Renal pelvis (tissue), 4 donors: ENCODE measurements around the gene NAPSA. TPM values are rescaled to one million over a fixed set of nuclear protein-coding genes. Genes with fewer than 3 reads are reported as not detected.
A peak's percentile ranks its signal among the peaks of the same experiment; 100 is the strongest.

Experiments
- DNase-seq: peaks from one replicate; pipeline ENCODE4 v3.0.0-alpha.2; 2013
- polyA plus RNA-seq, 3 donors: library from polyadenylated mRNA; unstranded; fragments of 120-200 nt; gene quantifications; one replicate each; pipeline ENCODE4 v1.2.1, GENCODE V29; 2013; ENCODE audit not compliant: insufficient read length in 3 of 3

Gene NAPSA
- polyA plus RNA-seq, 3 donors = 9.7 to 17.0 (median 15.0) TPM

DNA sequence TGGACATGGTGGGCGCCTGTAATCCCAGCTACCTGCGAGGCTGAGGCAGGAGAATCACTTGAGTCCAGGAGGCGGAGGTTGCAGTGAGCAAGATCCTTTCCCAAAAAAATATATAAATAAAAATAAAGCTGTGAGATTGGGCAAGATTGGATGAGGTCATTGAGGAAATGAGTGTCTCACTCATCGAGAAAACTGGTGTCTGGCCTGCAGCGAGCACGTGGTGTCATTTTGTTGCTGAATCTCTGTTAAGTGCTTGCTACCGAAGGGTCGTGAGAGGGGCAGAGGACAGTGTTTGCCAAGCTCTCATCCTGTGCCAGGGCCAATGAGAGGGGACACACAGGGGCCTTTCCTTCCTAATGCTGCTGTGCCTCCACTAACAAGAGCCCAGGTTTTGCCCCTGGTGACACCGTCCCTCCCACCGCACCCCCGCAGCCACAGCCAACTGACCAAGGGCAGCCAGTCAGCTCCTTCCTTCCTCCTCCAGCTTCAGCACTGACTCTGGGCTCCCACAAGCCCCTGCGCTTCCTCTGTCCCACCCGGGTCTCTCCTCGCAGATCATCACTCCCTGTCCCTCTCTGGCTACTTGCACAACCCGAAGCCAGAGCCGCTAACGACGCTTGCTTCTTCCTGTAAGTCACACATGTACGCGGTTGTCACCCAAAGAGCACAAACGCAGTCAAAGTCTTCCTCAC, 21.9 kb upstream of the NAPSA start:
- no peak for DNase-seq

DNA sequence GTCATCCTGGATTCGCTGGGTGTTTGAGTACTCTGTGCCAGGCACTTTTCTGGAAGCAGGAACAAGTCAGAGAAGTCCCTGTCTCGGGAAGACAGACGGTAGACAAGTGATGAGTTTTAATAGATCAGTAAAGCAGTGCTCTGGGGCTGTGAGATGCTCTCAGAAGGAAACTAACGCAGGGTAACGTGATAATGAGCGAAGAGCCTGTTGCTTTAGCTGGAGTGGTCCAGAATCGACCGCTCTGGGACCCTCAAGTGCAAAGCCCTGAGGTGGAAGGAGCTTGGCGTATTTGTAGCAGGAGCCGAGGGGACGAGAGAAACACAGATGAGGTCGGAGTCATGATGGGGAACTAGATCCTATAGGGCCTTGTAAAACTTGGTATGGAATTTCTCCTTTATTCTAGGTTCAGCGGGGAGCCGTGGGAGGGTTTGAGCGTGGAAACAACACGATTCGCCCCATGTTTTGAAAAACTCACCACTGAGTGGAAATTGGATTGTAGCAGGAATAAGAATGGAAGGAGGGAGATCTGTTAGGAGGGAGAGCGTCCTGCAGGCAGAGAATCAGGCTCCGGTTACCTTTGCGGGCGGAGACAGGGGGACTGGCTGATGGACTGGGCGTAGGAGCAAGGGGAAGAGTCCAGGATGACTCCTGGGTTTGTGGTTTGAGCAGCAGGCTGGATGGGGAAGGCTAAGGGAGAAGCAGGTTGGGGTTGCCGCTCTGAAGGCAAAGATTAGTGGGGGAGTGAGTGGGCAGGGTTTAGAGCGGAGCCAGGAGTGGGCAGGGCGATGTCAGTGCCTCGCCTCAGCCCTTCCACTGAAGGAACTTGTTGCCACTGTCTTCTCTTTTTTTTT, 19.5 kb upstream of the NAPSA start:
- DNase-seq = no peak

DNA sequence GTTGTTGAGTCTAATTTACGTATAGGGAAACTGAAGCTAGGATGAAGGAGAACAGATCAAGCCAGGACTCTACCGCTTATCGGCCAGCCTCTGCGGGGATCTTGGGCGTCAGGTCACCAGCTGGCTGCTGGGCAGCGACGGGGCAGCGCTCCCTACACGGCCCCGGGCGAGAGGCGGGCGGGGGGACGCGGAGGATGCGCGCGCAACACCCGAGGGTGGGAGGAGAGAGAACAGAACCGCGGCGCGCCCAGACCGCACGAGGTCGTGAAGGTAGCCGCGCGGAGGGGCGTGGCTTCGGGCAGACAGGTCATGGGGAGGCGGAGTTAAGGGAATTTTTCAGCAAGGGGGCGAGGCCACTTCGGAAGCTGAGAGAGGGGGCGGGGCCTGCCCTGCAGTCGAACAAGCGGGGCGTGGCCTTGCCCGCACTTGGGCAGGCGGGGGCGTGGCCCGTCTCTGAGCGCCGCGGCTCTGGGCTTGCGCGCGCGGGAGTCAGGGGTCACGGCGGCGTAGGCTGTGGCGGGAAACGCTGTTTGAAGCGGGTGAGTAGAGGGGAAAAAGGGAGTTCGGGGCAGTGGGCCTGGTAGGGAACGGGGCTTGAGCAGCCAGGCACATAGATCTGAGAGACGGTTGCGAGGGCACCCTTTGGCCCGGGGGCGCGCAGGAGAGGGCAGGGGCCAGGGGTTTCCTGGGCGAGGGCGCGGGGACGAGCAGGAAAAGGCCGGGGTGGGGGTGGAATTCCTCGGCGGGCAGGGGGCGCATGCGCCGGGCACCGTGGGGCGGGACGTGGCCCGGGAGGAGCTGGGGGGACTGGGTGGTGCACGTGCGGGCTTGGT, 18.6 kb upstream of the NAPSA start, which contains the start of gene POLD1:
POLD1 (plus strand) TSS at position 496 of the 833 bp plus-strand sequence. CDS start 14,505 bp downstream, outside the sequence.
- peak; percentile 95 for DNase-seq

DNA sequence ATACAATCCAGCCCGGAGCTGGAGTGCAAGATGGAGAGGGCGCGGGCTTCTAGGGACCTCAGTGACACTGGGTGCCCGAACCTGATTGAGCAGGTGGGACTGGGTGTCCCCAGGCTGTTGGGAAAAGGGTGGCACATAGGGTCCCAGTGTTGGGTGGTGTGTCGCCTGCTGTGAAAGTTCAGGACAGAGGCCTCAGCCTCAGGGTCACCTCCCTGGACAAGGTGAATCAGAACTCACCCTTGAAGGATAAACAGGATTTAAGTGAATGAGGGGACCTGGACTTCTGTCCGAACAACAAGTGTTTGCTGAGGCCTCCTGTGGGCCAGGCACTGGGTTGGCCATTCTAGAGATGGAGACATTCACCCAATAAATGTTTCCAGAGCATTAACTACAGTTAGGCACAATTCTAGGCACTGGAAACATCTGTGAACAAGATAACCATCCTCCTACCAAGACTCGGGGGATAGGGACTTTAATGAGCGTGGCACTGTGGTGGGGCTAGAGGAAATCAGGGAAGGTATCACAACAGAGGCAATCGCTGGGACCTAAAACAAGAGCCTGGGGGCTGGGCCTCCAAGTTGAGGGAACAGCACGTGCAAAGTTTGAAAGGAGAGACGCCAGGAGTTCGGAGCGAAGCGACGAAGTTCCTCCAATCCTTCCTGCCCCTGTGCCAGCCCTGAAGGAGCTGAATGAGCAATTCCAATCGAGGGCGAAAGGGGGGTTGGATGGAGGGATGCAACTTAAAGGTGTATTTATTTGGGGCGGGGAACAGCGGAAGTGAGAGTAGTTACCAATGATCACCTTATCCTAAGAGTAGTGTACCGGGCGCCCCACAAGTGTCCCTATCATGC, 17.8 kb upstream of the NAPSA start:
- no peak for DNase-seq

DNA sequence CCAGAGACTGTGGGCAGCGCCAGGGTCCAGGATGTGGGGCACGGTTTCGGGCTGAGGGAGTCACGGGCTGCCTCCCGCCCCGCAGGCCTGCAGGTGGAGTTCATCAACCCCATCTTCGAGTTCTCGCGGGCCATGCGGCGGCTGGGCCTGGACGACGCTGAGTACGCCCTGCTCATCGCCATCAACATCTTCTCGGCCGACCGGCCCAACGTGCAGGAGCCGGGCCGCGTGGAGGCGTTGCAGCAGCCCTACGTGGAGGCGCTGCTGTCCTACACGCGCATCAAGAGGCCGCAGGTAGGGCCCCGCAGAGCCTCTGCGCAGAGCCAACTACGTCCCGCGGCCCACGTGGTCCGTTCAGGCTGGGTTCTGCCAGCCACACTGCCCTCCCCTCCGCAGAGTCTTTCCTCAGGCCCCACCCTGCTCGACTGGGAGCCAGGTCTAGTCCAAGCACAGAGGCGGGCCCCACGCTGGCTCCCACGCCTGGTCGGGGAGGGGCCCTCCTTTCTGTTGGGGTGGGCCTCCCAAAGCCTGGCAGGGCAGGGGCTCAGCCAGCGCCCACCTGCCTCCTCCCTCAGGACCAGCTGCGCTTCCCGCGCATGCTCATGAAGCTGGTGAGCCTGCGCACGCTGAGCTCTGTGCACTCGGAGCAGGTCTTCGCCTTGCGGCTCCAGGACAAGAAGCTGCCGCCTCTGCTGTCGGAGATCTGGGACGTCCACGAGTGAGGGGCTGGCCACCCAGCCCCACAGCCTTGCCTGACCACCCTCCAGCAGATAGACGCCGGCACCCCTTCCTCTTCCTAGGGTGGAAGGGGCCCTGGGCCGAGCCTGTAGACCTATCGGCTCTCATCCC, 16.7 kb upstream of the NAPSA start:
- DNase-seq = no peak

DNA sequence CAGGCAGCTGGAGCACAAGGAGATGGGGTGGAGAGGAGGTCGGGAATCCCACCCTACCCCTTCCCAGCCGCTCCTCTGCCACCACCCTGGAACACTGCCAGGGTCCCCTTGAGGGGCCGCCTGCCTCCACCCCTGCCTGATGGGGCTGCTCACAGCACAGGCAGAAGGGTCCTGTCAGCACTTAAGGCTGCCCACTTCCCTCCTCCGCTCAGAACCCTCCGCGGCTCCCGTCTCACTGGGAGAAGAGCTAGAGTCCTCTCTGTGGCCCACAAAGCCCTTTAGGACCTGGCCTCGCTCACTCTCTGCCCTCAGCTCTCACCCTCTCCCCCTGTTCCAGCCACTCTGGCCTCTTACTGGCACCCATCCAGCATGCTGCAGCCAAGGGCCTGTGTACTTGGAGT, 15.3 kb upstream of the NAPSA start:
- no peak for DNase-seq

DNA sequence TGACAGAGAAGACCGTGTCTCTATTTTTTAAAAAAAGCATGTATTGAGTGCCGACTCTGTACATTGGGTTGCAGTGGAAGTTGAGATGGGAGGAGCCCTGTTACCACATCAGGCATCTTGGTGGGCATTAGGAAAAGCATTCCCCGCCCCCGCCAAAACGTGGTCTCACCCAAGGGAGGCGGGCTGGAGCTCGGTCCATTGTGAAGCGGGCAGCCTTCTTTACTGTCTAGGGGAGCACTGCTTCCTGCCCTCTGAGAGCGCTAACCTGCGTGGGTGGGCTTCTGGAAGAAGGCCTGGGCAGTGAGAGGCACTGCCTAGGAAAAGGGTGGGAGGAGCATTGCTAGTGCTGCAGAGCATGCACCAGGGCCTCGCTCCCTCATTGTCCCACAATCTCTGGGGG, 14.7 kb upstream of the NAPSA start:
- DNase-seq = no peak

DNA sequence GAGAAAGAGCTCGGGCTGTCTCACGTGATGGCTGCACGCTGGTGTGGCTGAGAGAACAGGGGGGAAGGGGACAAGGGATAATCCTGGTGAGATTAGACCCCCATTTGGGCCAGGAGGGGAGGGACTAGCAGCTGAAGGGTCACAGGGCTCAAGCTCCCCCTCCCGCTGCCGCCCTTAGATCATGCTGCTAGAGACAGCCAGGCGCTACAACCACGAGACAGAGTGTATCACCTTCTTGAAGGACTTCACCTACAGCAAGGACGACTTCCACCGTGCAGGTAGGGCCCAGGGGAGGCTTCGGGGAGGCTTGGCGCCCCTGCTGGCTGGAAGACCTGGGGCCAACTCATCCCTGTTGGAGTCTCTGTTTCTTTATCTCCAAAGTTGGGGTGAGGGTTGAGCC, 14.2 kb upstream of the NAPSA start:
- DNase-seq = no peak

DNA sequence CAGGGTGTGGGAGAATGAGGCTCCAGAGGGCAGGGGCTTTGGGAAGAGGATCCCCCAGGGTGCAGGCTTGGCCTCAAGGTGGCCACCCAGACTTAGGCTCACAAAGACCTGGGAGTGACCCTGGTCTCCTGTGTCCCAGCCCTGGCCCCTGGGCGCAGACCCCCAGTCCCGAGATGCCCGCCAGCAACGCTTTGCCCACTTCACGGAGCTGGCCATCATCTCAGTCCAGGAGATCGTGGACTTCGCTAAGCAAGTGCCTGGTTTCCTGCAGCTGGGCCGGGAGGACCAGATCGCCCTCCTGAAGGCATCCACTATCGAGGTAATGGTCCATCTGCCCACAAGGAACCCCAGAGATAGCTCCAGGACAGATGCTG, 13.4 kb upstream of the NAPSA start:
- no peak for DNase-seq

DNA sequence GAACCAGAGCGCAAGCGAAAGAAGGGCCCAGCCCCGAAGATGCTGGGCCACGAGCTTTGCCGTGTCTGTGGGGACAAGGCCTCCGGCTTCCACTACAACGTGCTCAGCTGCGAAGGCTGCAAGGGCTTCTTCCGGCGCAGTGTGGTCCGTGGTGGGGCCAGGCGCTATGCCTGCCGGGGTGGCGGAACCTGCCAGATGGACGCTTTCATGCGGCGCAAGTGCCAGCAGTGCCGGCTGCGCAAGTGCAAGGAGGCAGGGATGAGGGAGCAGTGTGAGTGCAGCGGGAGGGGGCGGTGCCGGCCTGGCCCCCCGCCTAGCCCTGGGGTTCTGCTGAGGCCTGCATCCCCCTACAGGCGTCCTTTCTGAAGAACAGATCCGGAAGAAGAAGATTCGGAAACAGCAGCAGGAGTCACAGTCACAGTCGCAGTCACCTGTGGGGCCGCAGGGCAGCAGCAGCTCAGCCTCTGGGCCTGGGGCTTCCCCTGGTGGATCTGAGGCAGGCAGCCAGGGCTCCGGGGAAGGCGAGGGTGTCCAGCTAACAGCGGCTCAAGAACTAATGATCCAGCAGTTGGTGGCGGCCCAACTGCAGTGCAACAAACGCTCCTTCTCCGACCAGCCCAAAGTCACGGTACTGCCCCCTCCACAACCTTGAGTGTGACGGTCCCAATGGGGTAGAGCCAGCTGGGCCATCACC, 12.9 kb upstream of the NAPSA start:
- no peak for DNase-seq

DNA sequence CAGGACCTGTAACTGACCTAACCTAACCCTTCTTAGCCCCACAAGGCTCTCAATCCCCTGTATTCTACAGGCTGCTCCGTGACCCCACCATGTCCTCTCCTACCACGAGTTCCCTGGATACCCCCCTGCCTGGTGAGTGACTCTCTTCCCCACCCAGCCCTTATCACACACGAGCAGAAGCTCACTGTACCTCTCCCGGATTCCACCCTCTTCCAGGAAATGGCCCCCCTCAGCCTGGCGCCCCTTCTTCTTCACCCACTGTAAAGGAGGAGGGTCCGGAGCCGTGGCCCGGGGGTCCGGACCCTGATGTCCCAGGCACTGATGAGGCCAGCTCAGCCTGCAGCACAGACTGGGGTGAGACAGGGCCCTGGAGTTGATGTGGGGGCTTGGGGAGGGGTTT, 12.1 kb upstream of the NAPSA start:
- DNase-seq = no peak

DNA sequence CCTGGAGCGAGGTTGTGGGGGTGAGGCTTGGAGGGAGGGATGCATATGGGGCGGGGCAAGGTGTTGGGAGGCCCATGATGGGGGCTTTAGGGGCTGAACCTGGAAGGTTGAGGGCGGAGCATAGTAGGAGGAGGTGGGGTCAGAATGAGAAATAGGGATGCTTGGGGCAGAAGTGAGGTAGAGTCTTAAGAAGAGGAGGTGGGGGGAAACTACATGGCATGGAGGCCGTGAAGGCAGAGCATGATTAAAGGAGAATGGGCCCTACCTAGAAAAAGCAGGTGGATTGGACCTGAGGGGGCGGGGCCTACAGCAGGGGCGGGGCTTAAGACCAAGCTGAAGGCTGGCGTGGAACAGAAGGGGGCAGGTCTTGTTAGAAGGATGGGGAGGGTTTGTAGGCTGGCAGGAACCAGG, 11.6 kb upstream of the NAPSA start:
- DNase-seq = no peak

DNA sequence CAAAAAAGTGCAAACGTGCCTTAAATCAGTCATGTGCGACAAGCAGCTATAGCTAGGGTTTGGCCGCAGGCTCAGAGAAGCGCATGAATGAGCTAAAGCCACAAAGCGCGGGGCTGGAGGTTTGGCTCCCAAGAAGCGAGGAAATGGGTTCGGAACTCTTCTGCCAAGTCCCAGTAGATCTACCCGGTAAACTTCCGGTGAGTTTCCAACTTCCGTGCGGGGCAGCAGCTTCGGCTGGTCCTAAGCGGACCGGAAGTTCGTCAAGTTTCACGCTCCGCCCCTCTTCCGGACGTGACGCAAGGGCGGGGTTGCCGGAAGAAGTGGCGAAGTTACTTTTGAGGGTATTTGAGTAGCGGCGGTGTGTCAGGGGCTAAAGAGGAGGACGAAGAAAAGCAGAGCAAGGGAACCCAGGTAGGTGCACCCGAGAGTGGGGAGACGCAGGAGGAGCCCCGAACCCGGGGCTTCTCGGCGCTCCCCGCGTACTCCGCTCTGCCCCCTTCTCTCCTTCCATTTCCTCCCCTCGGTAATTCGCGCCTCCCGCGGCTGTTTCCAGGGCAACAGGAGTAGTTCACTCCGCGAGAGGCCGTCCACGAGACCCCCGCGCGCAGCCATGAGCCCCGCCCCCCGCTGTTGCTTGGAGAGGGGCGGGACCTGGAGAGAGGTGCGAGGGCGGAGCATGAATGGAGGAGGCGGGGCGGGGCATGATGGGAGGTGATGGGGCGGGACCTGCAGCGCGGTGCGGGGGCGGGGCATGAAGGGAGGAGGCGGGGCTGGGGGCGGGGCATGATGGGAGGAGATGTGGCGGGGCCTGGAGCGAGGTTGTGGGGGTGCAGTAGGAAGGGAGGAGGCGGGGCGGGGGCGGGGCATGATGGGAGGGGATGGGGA, 11.0 kb upstream of the NAPSA start, which contains the start of gene NR1H2:
NR1H2 (plus strand) TSS at position 292 of the 885 bp plus-strand sequence. CDS start 1,149 bp downstream, outside the sequence.
- DNase-seq = peak; percentile 96

DNA sequence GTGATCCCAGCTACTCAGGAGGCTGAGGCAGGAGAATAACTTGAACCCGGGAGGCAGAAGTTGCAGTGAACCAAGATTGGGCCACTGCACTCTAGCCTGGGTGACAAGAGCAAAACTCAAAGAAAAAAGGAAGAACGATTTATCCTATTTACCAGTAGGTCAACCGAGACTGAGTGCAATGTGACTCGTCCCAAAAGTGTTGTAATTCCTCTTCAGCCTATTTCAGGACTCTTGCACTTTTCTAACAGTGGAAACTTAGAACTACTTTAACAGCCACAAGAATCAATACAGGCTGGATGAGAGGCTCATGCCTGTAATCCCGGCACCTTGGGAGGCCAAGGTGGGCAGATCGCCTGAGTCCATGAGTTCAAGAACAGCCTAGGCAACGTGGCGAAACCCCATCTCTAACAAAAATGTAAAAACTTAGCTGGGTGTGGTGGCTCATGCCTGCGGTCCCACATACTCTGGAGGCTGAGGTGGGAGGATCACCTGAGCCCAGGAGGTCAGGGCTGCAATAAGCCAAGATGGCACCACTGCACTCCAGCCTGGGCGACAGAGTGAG, 6.6 kb upstream of the NAPSA start:
- no peak for DNase-seq

DNA sequence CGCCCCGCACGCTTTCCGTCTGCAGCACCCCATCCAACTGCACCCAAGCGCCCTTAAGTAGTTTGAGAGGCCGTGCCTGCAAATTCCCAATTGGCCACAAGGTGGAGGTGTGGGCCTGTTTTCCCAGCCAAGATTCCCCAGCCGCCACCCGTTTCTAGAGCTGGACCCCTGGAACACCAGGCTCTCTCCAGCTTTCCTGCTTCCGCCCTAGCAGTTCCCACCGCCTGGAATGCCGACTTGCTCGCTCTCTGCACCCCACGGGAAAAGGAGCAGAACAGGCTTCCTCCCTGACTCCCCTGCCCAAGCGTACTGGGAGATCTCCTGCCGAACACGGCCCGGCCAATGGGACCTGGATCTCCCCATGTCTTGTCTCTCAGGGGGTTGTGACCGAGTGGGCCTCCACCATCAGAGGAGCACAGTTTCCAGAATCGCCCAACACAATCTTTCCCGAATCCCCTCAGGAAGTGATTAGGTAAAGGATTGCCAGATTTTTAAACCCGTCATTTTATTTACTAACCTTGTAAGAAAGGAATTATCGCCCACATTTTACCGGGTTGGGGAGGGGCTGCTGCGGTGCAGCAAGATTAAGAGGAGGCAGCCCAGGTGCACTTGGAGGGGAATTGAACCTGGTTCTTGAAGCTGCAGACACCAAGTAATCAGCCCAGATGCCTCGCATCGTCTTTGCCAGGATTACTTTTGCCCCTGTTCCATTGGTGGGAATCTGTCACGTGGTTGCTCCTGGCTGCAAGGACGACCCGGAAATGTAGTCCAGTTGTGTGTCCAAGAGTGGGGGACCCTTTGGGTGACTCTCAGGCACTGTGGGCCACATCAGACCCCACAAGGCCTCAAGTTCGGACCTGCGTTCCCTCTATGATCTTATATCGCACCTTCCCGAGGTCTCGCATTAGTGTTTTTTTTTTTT, 3.5 kb upstream of the NAPSA start:
- peak; percentile 84 for DNase-seq

DNA sequence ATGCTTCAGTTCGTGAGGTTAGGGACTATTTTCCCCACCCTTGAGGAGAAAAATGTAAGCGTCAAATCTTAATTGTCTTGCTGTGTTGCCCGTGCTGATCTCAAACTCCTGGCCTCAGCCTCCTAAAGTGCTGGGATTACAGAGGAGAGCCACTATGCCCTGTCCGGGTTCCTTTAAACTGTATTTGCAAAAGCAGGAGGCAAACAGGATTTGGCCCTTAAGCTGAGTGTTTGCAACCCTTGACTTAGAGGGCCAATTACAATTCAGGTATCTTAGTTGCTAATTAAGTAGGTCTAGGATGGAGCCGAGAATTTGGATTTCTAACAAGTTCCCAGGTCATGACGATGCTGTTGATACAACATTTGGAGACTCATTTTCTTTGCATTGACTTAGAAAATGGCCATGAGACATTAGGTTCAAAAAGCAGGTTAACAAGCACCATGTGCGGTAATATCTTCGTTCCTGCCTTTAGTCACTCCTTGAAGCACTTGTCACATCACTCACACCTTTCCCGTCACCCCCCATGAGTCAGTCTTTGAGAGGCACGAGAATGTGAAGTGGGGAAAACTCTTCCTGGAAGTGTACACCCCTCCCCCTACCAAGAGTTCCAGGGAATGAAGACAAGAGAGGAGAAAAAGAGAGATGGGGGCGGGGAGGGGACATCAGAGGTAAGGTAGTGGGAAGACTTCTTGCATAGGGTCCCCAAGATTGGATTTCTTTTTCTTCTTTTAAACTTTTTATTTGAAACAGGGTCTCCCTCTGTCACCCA, 2.6 kb downstream of the NAPSA start:
- DNase-seq = no peak
